HEK293T (cell line): Measurements from ENCODE around the gene AKAP6.

ENCODE experiments used
- ARNT ChIP-seq: fragments of 450-650 bp; IDR thresholded peaks from 2 replicates; pipeline ENCODE4 v1.6.1; 2017; ENCODE audit warnings: mild to moderate bottlenecking
- BHLHE40 ChIP-seq: fragments of 450-650 bp; IDR thresholded peaks from 2 replicates; pipeline ENCODE4 v1.6.1; 2016; ENCODE audit warnings: mild to moderate bottlenecking, moderate library complexity, borderline replicate concordance
- FOXM1 ChIP-seq: fragments of 450-650 bp; IDR thresholded peaks from 2 replicates; pipeline ENCODE4 v1.6.1; 2017; ENCODE audit warnings: mild to moderate bottlenecking, borderline replicate concordance
- LEF1 ChIP-seq: fragments of 450-650 bp; IDR thresholded peaks from 2 replicates; pipeline ENCODE4 v1.6.1; 2017; ENCODE audit warnings: mild to moderate bottlenecking, borderline replicate concordance
- SP1 ChIP-seq: fragments of 450-650 bp; IDR thresholded peaks from 2 replicates; pipeline ENCODE4 v1.6.1; 2017
- TARDBP ChIP-seq: fragments of 450-650 bp; IDR thresholded peaks from 2 replicates; pipeline ENCODE4 v1.6.1; 2016
- TF ChIP-seq, protein P1 (sequence below): fragments of 450-650 bp; IDR thresholded peaks from 2 replicates; pipeline ENCODE4 v1.6.1; 2016

DNA sequence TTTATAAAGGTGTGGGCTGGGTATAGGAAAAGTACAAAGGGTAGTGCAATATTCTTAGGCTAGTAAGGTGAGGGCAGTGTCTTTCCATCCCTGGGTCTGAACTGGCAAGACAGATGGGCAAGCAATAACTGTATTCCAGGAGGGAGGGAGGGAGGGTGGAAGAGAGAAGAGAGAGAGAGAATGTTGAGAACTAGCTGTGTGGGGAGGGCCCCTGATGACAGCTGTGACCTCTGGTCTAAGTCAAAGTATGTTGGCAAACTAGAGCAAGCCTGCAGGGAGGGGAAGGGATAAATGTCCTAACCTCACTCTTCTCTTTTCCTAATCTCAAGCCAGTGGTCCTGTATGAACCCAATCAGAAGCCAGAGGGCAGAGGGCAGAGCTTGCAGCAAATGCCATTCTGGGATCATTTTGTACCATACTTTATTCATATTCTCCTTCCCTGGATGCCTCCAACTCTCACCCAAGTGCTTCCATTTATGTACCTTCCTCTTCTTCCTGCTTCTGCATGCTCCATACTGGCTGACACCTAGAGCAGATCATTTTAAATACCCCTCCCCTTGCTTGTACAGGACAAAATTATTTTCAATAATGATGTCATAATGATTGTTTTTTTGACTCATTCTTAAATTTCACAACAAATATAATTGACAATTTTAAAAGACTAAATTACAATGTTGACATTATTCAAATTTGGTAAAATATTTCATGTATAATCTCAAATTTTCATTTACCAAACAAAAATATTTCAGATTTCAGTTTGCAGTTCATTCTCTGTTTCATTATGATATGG is 75.9 kb downstream of the AKAP6 start:
- no peak for TF ChIP-seq TARDBP
- TF ChIP-seq LEF1: no peak
- TF ChIP-seq BHLHE40: no peak
- TF ChIP-seq SP1: no peak
- no peak for TF ChIP-seq FOXM1
- TF ChIP-seq, protein P1, sequence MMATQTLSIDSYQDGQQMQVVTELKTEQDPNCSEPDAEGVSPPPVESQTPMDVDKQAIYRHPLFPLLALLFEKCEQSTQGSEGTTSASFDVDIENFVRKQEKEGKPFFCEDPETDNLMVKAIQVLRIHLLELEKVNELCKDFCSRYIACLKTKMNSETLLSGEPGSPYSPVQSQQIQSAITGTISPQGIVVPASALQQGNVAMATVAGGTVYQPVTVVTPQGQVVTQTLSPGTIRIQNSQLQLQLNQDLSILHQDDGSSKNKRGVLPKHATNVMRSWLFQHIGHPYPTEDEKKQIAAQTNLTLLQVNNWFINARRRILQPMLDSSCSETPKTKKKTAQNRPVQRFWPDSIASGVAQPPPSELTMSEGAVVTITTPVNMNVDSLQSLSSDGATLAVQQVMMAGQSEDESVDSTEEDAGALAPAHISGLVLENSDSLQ: no peak
- no peak for TF ChIP-seq ARNT
